Activated CD4-positive, alpha-beta T cell treated with anti-CD3 and anti-CD28 coated beads, Interleukin-2, amount 10 ng/mL, durations not matched to agents 7 days and 5 days (primary cell): ENCODE data around the gene ZG16. TPM values are rescaled to one million over a fixed set of nuclear protein-coding genes. Genes with fewer than 3 reads are reported as not detected.

ENCODE experiments used
- CTCF ChIA-PET: fragments of 350-600 bp; sonication (Branson Sonifier 250); formaldehyde crosslinking; loops from one replicate; lab custom pipeline; 2021; ENCODE audit warnings: antibody characterized with exemption; lab: Charles Lee
- POLR2A ChIA-PET: fragments of 350-600 bp; sonication (Branson Sonifier 250); formaldehyde crosslinking; loops from one replicate; lab custom pipeline; 2021; ENCODE audit warnings: antibody characterized with exemption; lab: Charles Lee
- DNase-seq: peaks from one replicate; pipeline ENCODE4 v3.0.0-alpha.2; 2020
- H3K27ac Mint-ChIP-seq: one replicate; pipeline ENCODE4 v1.8.0; 2021; ENCODE audit warnings: mild to moderate bottlenecking, moderate library complexity, mixed read lengths
- H3K27me3 Mint-ChIP-seq: one replicate; pipeline ENCODE4 v1.8.0; 2021; ENCODE audit warnings: mixed read lengths
- H3K36me3 Mint-ChIP-seq: one replicate; pipeline ENCODE4 v1.8.0; 2021; ENCODE audit warnings: low read depth, mixed read lengths
- H3K4me1 Mint-ChIP-seq: one replicate; pipeline ENCODE4 v1.8.0; 2021; ENCODE audit warnings: mixed read lengths
- H3K4me3 Mint-ChIP-seq: one replicate; pipeline ENCODE4 v1.8.0; 2021; ENCODE audit warnings: mild to moderate bottlenecking, moderate library complexity, mixed read lengths
- H3K9me3 Mint-ChIP-seq: one replicate; pipeline ENCODE4 v1.8.0; 2021; ENCODE audit warnings: mixed read lengths
- total RNA-seq, 2 experiments: library from RNA; stranded (reverse); gene quantifications; one replicate each; pipeline ENCODE4 v1.2.3, GENCODE V29; 2021

The ZG16 gene
- total RNA-seq, 2 experiments from 2014 or later, result not detected

GRCh38 chr16:29813644-29814562 lies 35.8 kb downstream of the ZG16 start:
- peaks cover 13% of the 10 kb centered on the region for H3K27me3 Mint-ChIP-seq
- POLR2A ChIA-PET, result no interaction called here
- H3K4me3 Mint-ChIP-seq, result peak overlapping the region; percentile 33
- DNase-seq, result no peak
- H3K4me1 Mint-ChIP-seq, result peaks cover 75% of the 10 kb centered on the region
- H3K36me3 Mint-ChIP-seq, result peaks cover 38% of the 10 kb centered on the region
- CTCF ChIA-PET, result interaction anchor here (0.8 to 8.8 kb wide), 3 partner anchors 9 to 35 kb away, joined by 3 to 46 read pairs (median 4); partner anchors contain the start of gene KIF22
- H3K9me3 Mint-ChIP-seq, result no peaks in the 10 kb centered on the region
- peak overlapping the region; percentile 96 for H3K27ac Mint-ChIP-seq

DNA sequence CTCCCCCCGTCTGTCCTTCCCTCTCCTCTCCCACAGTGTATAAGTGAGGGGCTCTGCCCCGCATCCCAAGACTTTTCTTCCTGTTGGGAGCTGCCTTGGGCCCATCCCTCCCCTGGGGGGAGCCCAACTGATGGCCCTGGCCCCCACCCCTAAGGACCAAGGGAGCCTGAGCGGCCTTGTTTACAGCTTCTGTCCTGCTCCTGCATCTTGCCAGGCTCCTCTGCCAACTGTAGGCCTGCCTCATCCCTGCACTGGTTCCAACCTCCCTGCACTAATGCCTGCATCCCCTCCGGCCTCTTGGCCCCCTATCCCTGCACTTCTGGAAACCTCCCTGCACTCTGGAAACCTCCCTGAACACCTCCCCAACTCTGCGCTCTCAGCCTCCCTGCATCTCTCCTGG lies 36.5 kb downstream of the ZG16 start:
- H3K36me3 Mint-ChIP-seq, result peaks cover 39% of the 10 kb centered on the region
- POLR2A ChIA-PET, result no interaction called here
- no peak for DNase-seq
- peaks cover 79% of the 10 kb centered on the region for H3K4me1 Mint-ChIP-seq
- peaks cover 13% of the 10 kb centered on the region for H3K27me3 Mint-ChIP-seq
- H3K9me3 Mint-ChIP-seq, result no peaks in the 10 kb centered on the region
- H3K27ac Mint-ChIP-seq, result peak overlapping the region; percentile 96
- peak overlapping the region; percentile 91 for H3K4me3 Mint-ChIP-seq
- CTCF ChIA-PET, result interaction anchor here (1.9 to 8.8 kb wide), 2 partner anchors 24 to 34 kb away, joined by 4 to 46 read pairs; partner anchors contain the start of gene KIF22

GRCh38 chr16:29815032-29815721 lies 37.1 kb downstream of the ZG16 start:
- Mint-ChIP-seq H3K4me1 (peaks cover 79% of the 10 kb centered on the region), H3K27me3 (peaks cover 13% of the 10 kb centered on the region), H3K4me3 (peak overlapping the region; percentile 91), H3K9me3 (no peaks in the 10 kb centered on the region), H3K36me3 (peaks cover 40% of the 10 kb centered on the region), H3K27ac (peak overlapping the region; percentile 96)
- DNase-seq, result no peak
- POLR2A ChIA-PET, result interaction anchor here (0.6 to 1.7 kb wide), 3 partner anchors 8 to 115 kb away, joined by 3 to 9 read pairs (median 4); partner anchors contain the start of gene MAZ
- CTCF ChIA-PET, result interaction anchor here (0.6 to 8.8 kb wide), 23 partner anchors 8 to 468 kb away, joined by 3 to 46 read pairs (median 4); partner anchors contain the start of genes KIF22, MAZ and SEZ6L2

DNA sequence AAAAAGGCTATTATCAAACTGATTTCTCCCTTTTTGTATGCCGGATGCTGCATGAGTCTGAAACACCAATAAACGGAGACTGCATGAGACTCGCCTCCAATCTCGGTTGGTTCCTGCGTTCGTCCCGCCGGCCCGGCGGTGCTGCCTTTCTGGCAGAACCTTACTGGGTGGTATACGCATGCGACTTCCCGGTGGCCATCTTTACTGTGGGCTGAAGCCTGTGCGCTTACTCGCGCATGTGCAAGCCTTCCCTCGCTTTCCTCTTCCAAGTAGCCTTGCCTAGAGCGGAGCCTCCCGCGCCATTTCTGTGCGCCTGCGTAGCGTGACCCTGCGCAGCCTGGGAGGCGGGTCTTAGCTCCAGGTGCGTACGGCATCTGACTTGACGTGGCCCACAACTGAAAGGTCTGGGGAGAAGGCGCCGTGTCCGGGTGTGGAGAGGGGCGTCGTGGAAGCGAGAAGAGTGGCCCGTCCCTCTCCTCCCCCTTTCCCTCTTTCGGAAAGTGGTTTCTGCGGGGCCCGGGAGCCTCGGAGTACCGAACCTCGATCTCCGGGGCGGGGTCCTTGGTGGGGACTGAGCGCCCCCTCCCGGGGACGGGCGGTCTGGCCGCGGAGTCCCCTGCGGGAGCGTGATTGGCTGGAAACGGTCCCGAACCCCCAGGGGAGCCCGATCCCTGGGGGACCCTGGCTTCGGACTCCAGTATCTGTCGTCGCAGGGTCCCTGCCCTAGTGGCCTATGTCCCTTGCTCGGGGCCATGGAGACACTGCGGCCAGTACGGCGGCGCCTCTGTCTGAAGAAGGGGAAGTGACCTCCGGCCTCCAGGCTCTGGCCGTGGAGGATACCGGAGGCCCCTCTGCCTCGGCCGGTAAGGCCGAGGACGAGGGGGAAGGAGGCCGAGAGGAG lies 38.0 kb downstream of the ZG16 start, which contains the start of gene PAGR1:
Gene PAGR1, plus strand, starts transcription at position 360 of the 901 bp plus-strand sequence. Its CDS starts 374 bp downstream, at position 734.
- H3K9me3 Mint-ChIP-seq, result no peaks in the 10 kb centered on the region
- ChIA-PET CTCF (interaction anchor here (0.6 to 8.8 kb wide), 30 partner anchors 9 to 467 kb away, joined by 3 to 46 read pairs (median 4); partner anchors contain the start of genes KIF22, MAZ, SEZ6L2 and TMEM219), POLR2A (interaction anchor here (0.6 to 1.7 kb wide), 4 partner anchors 9 to 128 kb away, joined by 3 to 9 read pairs (median 4); partner anchors contain the start of gene MAZ)
- H3K36me3 Mint-ChIP-seq, result peaks cover 38% of the 10 kb centered on the region
- peaks cover 13% of the 10 kb centered on the region for H3K27me3 Mint-ChIP-seq
- H3K4me1 Mint-ChIP-seq, result peaks cover 71% of the 10 kb centered on the region
- DNase-seq, result peak; percentile 99
- peak within 1 kb of the TSS; percentile 96 for H3K27ac Mint-ChIP-seq
- peak within 1 kb of the TSS; percentile 91 for H3K4me3 Mint-ChIP-seq

GRCh38 chr16:29816694-29817441 lies 38.8 kb downstream of the ZG16 start:
- peak overlapping the region; percentile 96 for H3K27ac Mint-ChIP-seq
- CTCF ChIA-PET, result interaction anchor here (0.7 to 8.8 kb wide), 15 partner anchors 8 to 198 kb away, joined by 3 to 46 read pairs (median 4); partner anchors contain the start of genes KIF22, MAZ and TMEM219
- peak; percentile 69 for DNase-seq

DNA sequence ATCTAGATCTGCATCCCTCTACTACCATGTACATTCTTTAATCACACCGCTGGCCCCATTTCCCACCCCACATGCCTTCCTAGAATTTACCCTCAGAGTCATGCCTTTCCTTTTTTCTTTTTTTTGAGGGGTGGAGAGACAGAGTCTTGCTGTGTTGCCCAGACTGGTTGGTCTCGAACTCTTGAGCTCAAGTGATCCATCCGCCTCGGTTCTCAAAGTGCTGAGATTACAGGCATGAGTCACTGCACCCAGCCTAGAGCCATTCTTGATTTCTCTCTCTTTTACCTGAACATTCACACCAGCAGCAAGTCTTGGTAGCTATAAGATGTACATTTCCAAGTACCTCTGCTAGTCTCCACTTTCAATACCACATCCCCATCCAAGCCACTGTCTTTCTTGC lies 40.0 kb downstream of the ZG16 start:
- Mint-ChIP-seq H3K27me3 (no peaks in the 10 kb centered on the region), H3K9me3 (no peaks in the 10 kb centered on the region), H3K4me1 (peaks cover 63% of the 10 kb centered on the region), H3K27ac (peak overlapping the region; percentile 62), H3K4me3 (peak overlapping the region; percentile 91), H3K36me3 (peaks cover 43% of the 10 kb centered on the region)
- DNase-seq, result no peak
- POLR2A ChIA-PET, result no interaction called here
- CTCF ChIA-PET, result interaction anchor here (0.6 to 8.8 kb wide), 10 partner anchors 7 to 219 kb away, joined by 3 to 46 read pairs (median 10); partner anchors contain the start of genes KIF22, MAZ and TMEM219

More at GRCh38 chr16:29816694-29817441, 38.8 kb downstream of the ZG16 start:
- Mint-ChIP-seq H3K36me3 (peaks cover 41% of the 10 kb centered on the region), H3K27me3 (peaks cover 9% of the 10 kb centered on the region), H3K4me3 (peak overlapping the region; percentile 91), H3K9me3 (no peaks in the 10 kb centered on the region), H3K4me1 (peaks cover 65% of the 10 kb centered on the region)
- POLR2A ChIA-PET, result interaction anchor here (0.7 to 1.7 kb wide), 3 partner anchors 10 to 127 kb away, joined by 3 to 9 read pairs (median 8); partner anchors contain the start of gene MAZ

DNA sequence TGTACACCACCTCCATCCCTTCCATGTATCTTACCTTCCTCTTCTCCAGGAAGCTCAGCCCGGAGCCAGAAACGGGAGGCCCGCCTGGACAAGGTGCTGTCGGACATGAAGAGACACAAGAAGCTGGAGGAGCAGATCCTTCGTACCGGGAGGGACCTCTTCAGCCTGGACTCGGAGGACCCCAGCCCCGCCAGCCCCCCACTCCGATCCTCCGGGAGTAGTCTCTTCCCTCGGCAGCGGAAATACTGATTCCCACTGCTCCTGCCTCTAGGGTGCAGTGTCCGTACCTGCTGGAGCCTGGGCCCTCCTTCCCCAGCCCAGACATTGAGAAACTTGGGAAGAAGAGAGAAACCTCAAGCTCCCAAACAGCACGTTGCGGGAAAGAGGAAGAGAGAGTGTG lies 41.5 kb downstream of the ZG16 start:
- H3K27ac Mint-ChIP-seq, result peak overlapping the region; percentile 84
- DNase-seq, result no peak
- peaks cover 43% of the 10 kb centered on the region for H3K36me3 Mint-ChIP-seq
- no peaks in the 10 kb centered on the region for H3K27me3 Mint-ChIP-seq
- H3K4me1 Mint-ChIP-seq, result peaks cover 66% of the 10 kb centered on the region
- CTCF ChIA-PET, result interaction anchor here (1.0 to 8.8 kb wide), 7 partner anchors 11 to 118 kb away, joined by 3 to 46 read pairs (median 17); partner anchors contain the start of genes KIF22 and MAZ
- peak overlapping the region; percentile 91 for H3K4me3 Mint-ChIP-seq
- POLR2A ChIA-PET, result no interaction called here
- no peaks in the 10 kb centered on the region for H3K9me3 Mint-ChIP-seq

DNA sequence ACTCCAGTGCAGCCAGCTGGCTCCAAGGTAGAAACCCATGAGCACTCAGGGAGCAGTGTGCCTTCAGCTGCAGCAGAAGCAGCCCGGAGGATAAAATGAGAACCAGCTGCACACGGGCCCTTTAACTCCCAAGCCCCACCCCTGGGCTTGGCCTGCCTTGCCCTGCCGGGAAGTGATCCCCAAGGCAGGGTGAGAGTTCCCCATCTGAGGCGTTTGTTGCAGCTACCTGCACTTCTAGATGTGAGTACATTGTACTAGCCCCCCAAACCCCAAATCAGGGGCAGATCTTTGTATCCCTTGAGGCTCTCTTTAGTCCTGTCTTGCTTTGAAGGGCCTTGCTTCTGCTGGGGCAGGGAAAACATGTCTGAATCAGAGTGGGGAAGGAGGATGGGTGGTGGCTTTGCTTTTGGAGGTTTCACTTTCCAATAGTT lies 42.2 kb downstream of the ZG16 start, which contains the start of gene MVP:
Gene MVP, plus strand, starts transcription at position 192 of the 431 bp plus-strand sequence. CDS start 10,088 bp downstream, outside the sequence.
- Mint-ChIP-seq H3K27ac (peak within 1 kb of the TSS; percentile 84), H3K9me3 (no peaks in the 10 kb centered on the region), H3K4me3 (peak within 1 kb of the TSS; percentile 91), H3K27me3 (no peaks in the 10 kb centered on the region), H3K36me3 (peaks cover 48% of the 10 kb centered on the region), H3K4me1 (peaks cover 66% of the 10 kb centered on the region)
- DNase-seq, result peak; percentile 68
- CTCF ChIA-PET, result interaction anchor here (0.6 to 8.8 kb wide), 9 partner anchors 12 to 119 kb away, joined by 3 to 46 read pairs (median 4); partner anchors contain the start of genes CDIPT, KIF22 and MAZ
- POLR2A ChIA-PET, result no interaction called here

DNA sequence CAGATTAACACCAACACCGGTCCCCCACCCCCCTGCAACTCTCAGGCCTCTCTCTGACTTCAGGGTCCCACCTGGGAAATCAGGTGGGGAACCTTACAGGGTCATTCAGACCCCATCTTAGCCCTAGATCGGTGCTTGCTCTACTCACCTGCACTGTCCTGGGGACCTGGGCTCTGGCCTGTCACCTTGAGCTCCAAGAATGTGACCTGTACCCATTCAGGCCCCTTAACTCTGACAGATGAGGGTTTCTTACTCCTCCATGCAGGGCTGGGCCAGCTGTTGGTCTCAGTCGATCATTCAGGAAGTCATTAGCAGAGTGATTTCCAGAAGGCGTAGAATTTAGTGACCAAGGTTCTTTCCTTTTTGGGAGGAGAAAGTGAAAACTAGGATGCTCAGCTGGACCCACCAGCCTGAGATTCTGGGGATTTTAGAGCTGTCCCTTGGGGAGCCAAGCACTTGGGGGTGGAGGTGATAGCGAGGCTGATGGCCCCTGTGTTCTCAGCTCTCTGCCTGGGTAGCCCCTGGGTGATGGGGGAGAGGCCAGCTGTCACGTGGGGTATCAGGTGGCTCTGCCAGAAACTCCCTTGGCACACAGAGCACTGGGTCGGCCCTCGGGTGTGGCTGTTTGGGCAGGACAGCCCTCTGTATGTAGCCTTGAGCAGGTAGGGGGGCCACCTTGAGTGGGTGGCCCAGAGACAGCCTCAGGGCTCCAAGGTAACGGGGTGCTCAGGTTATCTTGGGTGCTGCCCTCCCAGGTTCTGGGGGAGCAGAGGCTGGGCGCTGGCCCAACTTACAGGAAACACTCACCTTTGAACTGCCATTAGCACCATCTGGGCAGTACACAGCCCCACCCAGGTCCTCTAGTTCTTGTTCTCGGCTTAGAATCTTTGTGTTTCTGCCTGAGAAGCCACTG lies 42.9 kb downstream of the ZG16 start:
- Mint-ChIP-seq H3K9me3 (no peaks in the 10 kb centered on the region), H3K27ac (peak overlapping the region; percentile 84), H3K36me3 (peaks cover 48% of the 10 kb centered on the region), H3K27me3 (no peaks in the 10 kb centered on the region), H3K4me3 (peak overlapping the region; percentile 91), H3K4me1 (peaks cover 70% of the 10 kb centered on the region)
- POLR2A ChIA-PET, result no interaction called here
- CTCF ChIA-PET, result interaction anchor here (0.6 to 8.8 kb wide), 11 partner anchors 12 to 271 kb away, joined by 3 to 46 read pairs (median 3); partner anchors contain the start of genes CDIPT, KIF22, MAZ and TBX6
- DNase-seq, result peak; percentile 50
